Activated effector memory CD4-positive, alpha-beta T cell treated with anti-CD3 and anti-CD28 coated beads, Interleukin-2, amount 50 U/mL, for 16 hours (primary cell): ENCODE measurements around the gene TSPAN8.
"Not testable (repeated sequence)": the region's sequence is repeated elsewhere in the genome, so short reads cannot be mapped to it uniquely, and the experiment has no call there.

Source experiments
- DNase-seq: peaks from one replicate; pipeline ENCODE4 v3.0.0-alpha.2; 2020

The TSPAN8 gene

GRCh38 chr12:71162832-71163763, 5.3 kb upstream of the TSPAN8 start:
- no peak for DNase-seq

- no peak for DNase-seq
Observed at GRCh38 chr12:71161591-71161990, 3.8 kb upstream of the TSPAN8 start.

GRCh38 chr12:71160585-71160984, 2.8 kb upstream of the TSPAN8 start:
- DNase-seq: no peak

GRCh38 chr12:71159878-71160277, 2.1 kb upstream of the TSPAN8 start:
- DNase-seq: no peak

GRCh38 chr12:71159264-71159663, 1.5 kb upstream of the TSPAN8 start:
- no peak for DNase-seq

- DNase-seq: no peak
Observed at GRCh38 chr12:71158361-71158882, 623 bp upstream of the TSPAN8 start.

GRCh38 chr12:71155225-71155624, 2.6 kb downstream of the TSPAN8 start:
- DNase-seq: no peak

- DNase-seq: no peak
Observed at GRCh38 chr12:71152851-71153250, 4.9 kb downstream of the TSPAN8 start.

- not testable (repeated sequence) for DNase-seq
Observed at GRCh38 chr12:71150041-71150440, 7.8 kb downstream of the TSPAN8 start.

- no peak for DNase-seq
Observed at GRCh38 chr12:71144682-71145081, 13.1 kb downstream of the TSPAN8 start.

- DNase-seq: no peak
Observed at GRCh38 chr12:71142956-71143355, 14.8 kb downstream of the TSPAN8 start.

GRCh38 chr12:71142016-71142415, 15.8 kb downstream of the TSPAN8 start:
- DNase-seq: no peak

GRCh38 chr12:71141378-71141926, 16.3 kb downstream of the TSPAN8 start:
- DNase-seq: no peak

- no peak for DNase-seq
Observed at GRCh38 chr12:71139153-71139735, 18.6 kb downstream of the TSPAN8 start.

- DNase-seq: no peak
Observed at GRCh38 chr12:71138011-71138410, 19.8 kb downstream of the TSPAN8 start.

- DNase-seq: no peak
Observed at GRCh38 chr12:71135812-71136176, 22.0 kb downstream of the TSPAN8 start.

GRCh38 chr12:71135077-71135811, 22.6 kb downstream of the TSPAN8 start:
- no peak for DNase-seq

GRCh38 chr12:71134405-71134804, 23.4 kb downstream of the TSPAN8 start:
- DNase-seq: no peak

GRCh38 chr12:71130521-71131069, 27.2 kb downstream of the TSPAN8 start:
- no peak for DNase-seq

- DNase-seq: no peak
Observed at GRCh38 chr12:71129364-71129763, 28.4 kb downstream of the TSPAN8 start.

- DNase-seq: no peak
Observed at GRCh38 chr12:71128191-71128788, 29.5 kb downstream of the TSPAN8 start.

GRCh38 chr12:71125949-71126348, 31.9 kb downstream of the TSPAN8 start:
- DNase-seq: no peak
